ENCODE measurements around the gene XPR1. TPM values are rescaled to one million over a fixed set of nuclear protein-coding genes. Genes with fewer than 3 reads are reported as not detected.
"Not testable (repeated sequence)": the region's sequence is repeated elsewhere in the genome, so short reads cannot be mapped to it uniquely, and the experiment has no call there.

Gene XPR1
- total RNA-seq, 4 donors from 2014 or later: 17.2 to 28.3 (median 26.6) TPM

DNA sequence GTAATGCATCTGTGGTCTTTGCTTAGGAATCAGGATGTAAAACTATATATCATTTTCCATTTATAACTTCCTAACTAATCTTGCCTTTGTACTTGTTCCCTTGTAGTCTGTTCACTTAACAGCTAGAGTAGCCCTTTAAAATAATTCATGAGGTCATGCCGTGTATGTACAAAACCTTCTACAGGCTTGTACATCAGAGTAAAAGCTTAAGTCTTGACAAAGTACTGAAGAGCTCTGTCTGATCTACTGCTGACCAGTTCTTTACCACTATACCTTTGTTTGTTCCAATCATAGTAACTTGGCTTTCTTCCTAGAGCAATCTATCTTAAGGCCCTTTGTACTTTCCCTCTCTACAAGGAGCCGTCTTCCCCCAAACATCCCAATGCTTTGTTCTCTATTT is 190.1 kb downstream of the XPR1 start:
- H3K36me3 ChIP-seq: peaks cover 0 to 19% of the 10 kb centered on the region in 2 donors
- no peak overlapping the region for H3K27ac ChIP-seq
- 71 to 100% methylated on average over 1 to 2 of the region's 2 CpGs for WGBS, 2 donors (ENCODE audit: low coverage in 1 of 2)
- no peaks in the 10 kb centered on the region for H3K9me3 ChIP-seq
- TF ChIP-seq POLR2AphosphoS5 (IDR thresholded peaks at IDR 0.05) (no peak), EP300 (IDR thresholded peaks at IDR 0.05) (no peak)
- no peaks in the 10 kb centered on the region for H3K4me1 ChIP-seq
- ATAC-seq: no peak
- H3K4me3 ChIP-seq: no peak overlapping the region
- no peaks in the 10 kb centered on the region for H3K27me3 ChIP-seq

DNA sequence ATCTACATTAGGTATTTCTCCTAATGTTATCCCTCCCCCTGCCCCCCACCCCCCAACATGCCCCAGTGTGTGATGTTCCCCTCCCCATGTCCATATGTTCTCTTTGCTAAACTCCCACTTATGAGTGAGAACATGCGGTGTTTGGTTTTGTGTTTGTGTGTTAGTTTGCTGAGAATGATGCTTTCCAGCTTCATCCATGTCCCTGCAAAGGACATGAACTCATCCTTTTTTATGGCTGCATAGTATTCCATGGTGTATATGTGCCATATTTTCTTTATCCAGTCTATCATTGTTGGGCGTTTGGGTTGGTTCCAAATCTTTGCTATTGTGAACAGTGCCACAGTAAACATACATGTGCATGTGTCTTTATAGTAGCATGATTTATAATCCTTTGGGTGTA is 199.7 kb downstream of the XPR1 start:
- H3K4me1 ChIP-seq, H3K27ac ChIP-seq, ATAC-seq, H3K27me3 ChIP-seq, H3K4me3 ChIP-seq: not testable (repeated sequence)
- Histone ChIP-seq H3K9me3 (peaks cover 0 to 18% (median 0%) of the 10 kb centered on the region in 3 donors), H3K36me3 (peaks cover 0 to 41% of the 10 kb centered on the region in 2 donors)
- WGBS, 2 donors (ENCODE audit: low coverage in 1 of 2): 88 to 100% methylated on average over 1 to 2 of the region's 2 CpGs

DNA sequence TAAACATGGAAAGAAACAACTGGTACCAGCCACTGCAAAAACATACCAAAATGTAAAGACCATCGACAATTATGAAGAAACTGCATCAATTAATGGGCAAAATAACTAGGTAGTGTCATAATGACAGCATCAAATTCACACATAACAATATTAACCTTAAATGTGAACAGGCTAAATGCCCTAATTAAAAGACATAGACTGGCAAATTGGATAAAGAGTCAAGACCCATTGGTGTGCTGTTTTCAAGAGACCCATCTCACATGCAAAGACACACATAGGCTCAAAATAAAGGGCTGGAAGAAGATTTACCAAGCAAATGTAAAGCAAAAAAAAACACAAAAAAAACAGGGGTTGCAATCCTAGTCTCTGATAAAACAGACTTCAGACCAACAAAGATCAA is 201.4 kb downstream of the XPR1 start:
- 93 to 100% methylated on average over 1 of the region's 1 CpG for WGBS, 2 donors (ENCODE audit: low coverage in 1 of 2)
- H3K4me1 ChIP-seq, H3K27me3 ChIP-seq, ATAC-seq, H3K4me3 ChIP-seq, H3K27ac ChIP-seq: not testable (repeated sequence)
- Histone ChIP-seq H3K36me3 (peaks cover 0 to 43% of the 10 kb centered on the region in 2 donors), H3K9me3 (peaks cover 0 to 18% (median 0%) of the 10 kb centered on the region in 3 donors)

- Histone ChIP-seq H3K4me1 (no peaks in the 10 kb centered on the region), H3K27me3 (no peaks in the 10 kb centered on the region), H3K27ac (no peak overlapping the region), H3K36me3 (peaks cover 0 to 37% of the 10 kb centered on the region in 2 donors), H3K9me3 (peaks cover 0 to 18% (median 0%) of the 10 kb centered on the region in 3 donors), H3K4me3 (no peak overlapping the region)
- 89 to 93% methylated on average over 6 of the region's 6 CpGs for WGBS, 2 donors (ENCODE audit: low coverage in 1 of 2)
- no peak for ATAC-seq
- TF ChIP-seq EP300 (IDR thresholded peaks at IDR 0.05): no peak
- TF ChIP-seq POLR2A (IDR thresholded peaks at IDR 0.05): no peak
- TF ChIP-seq POLR2AphosphoS5 (IDR thresholded peaks at IDR 0.05): no peak
- TF ChIP-seq CTCF (IDR thresholded peaks at IDR 0.05): no peak
These were observed 204.6 kb downstream of the XPR1 start for GRCh38 chr1:180836449-180836848.

- Histone ChIP-seq H3K4me1 (no peaks in the 10 kb centered on the region), H3K36me3 (peaks cover 0 to 37% of the 10 kb centered on the region in 2 donors), H3K27me3 (no peaks in the 10 kb centered on the region), H3K4me3 (no peak overlapping the region), H3K27ac (no peak overlapping the region), H3K9me3 (peaks cover 0 to 16% (median 0%) of the 10 kb centered on the region in 3 donors)
- TF ChIP-seq POLR2AphosphoS5 (IDR thresholded peaks at IDR 0.05) (no peak), POLR2A (IDR thresholded peaks at IDR 0.05) (no peak), EP300 (IDR thresholded peaks at IDR 0.05) (no peak), CTCF (IDR thresholded peaks at IDR 0.05) (no peak)
- no peak for ATAC-seq
- 77 to 78% methylated on average over 3 of the region's 3 CpGs for WGBS, 2 donors (ENCODE audit: low coverage in 1 of 2)
These were observed 205.2 kb downstream of the XPR1 start for GRCh38 chr1:180837020-180837419.

- H3K4me1 ChIP-seq: no peaks in the 10 kb centered on the region
- no peak overlapping the region for H3K27ac ChIP-seq
- H3K9me3 ChIP-seq: peaks cover 0 to under 1% (median 0%) of the 10 kb centered on the region in 3 donors
- H3K36me3 ChIP-seq: peaks cover 0 to 27% of the 10 kb centered on the region in 2 donors
- H3K4me3 ChIP-seq: no peak overlapping the region
- no peak for ATAC-seq
- TF ChIP-seq POLR2AphosphoS5 (IDR thresholded peaks at IDR 0.05) (no peak), CTCF (IDR thresholded peaks at IDR 0.05) (no peak)
- WGBS, 2 donors (ENCODE audit: low coverage in 1 of 2): 91 to 93% methylated on average over 3 of the region's 3 CpGs
- H3K27me3 ChIP-seq: no peaks in the 10 kb centered on the region
These were observed 206.7 kb downstream of the XPR1 start for GRCh38 chr1:180838535-180838934.

Data from gastroesophageal sphincter (tissue), 4 donors.